ENCODE data around the gene NME3.

NME3 gene

GRCh38 chr16:1767116-1767994 is 4.0 kb downstream of the NME3 start:
- DNase-seq, result no peak

- DNase-seq, result no peak
Observed at GRCh38 chr16:1766701-1767100, 4.6 kb downstream of the NME3 start.

GRCh38 chr16:1766231-1766630 is 5.1 kb downstream of the NME3 start:
- no peak for DNase-seq

- no peak for DNase-seq
Observed at GRCh38 chr16:1765826-1766225, 5.5 kb downstream of the NME3 start.

- DNase-seq, result no peak
Observed at GRCh38 chr16:1764971-1765370, 6.4 kb downstream of the NME3 start.

- no peak for DNase-seq
Observed at GRCh38 chr16:1763521-1764511, 7.5 kb downstream of the NME3 start.

GRCh38 chr16:1762879-1763520 is 8.3 kb downstream of the NME3 start:
- no peak for DNase-seq

- DNase-seq, result no peak
Observed at GRCh38 chr16:1762196-1762878, 9.0 kb downstream of the NME3 start.

GRCh38 chr16:1761751-1762150 is 9.6 kb downstream of the NME3 start:
- no peak for DNase-seq

GRCh38 chr16:1760911-1761310 is 10.4 kb downstream of the NME3 start:
- DNase-seq, result no peak

GRCh38 chr16:1759511-1759910 is 11.8 kb downstream of the NME3 start:
- DNase-seq, result no peak

GRCh38 chr16:1758923-1759322 is 12.4 kb downstream of the NME3 start:
- DNase-seq, result no peak

- no peak for DNase-seq
Observed at GRCh38 chr16:1757714-1758461, 13.5 kb downstream of the NME3 start.

GRCh38 chr16:1754204-1754603 is 17.1 kb downstream of the NME3 start:
- no peak for DNase-seq

GRCh38 chr16:1752853-1753252 is 18.5 kb downstream of the NME3 start:
- no peak for DNase-seq

GRCh38 chr16:1751946-1752345 is 19.4 kb downstream of the NME3 start:
- DNase-seq, result no peak

GRCh38 chr16:1749152-1750117 is 21.9 kb downstream of the NME3 start:
- no peak for DNase-seq

- no peak for DNase-seq
Observed at GRCh38 chr16:1747934-1748333, 23.4 kb downstream of the NME3 start.

- DNase-seq, result no peak
Observed at GRCh38 chr16:1746693-1747195, 24.6 kb downstream of the NME3 start.

Measured in left hindlimb (tissue), 1 donor.